ENCODE measurements around the gene DFFB. TPM values are rescaled to one million over a fixed set of nuclear protein-coding genes. Genes with fewer than 3 reads are reported as not detected.

DFFB gene
- total RNA-seq, 1 experiment from 2014 or later = 17.1 TPM

- intact Hi-C loops (cut with micrococcal nuclease) = no loop called here
- Histone ChIP-seq H2AFZ (ENCODE audit: low read length) (no peak overlapping the region), H3K36me3 (ENCODE audit: low read depth, low read length) (peaks cover 3% of the 10 kb centered on the region; the same call in 1 of the 2 replicates), H3K27ac (ENCODE audit: low read length) (no peak overlapping the region), H3K9ac (ENCODE audit: low read length) (no peak overlapping the region), H3K4me3 (ENCODE audit: low read length) (no peak overlapping the region), H3K9me2 (replicated peaks; ENCODE audit: low read length) (no peaks in the 10 kb centered on the region), H3F3A (ENCODE audit: low read length, unreplicated experiment) (no peaks in the 10 kb centered on the region), H3K4me2 (ENCODE audit: low read length) (no peak overlapping the region), H3K9me3 (ENCODE audit: low read length) (no peaks in the 10 kb centered on the region), H3K27me3 (ENCODE audit: low read length) (no peaks in the 10 kb centered on the region), H3K4me1 (ENCODE audit: insufficient read depth, low read length) (no peaks in the 10 kb centered on the region), H3K79me2 (ENCODE audit: low read length) (no peaks in the 10 kb centered on the region), H4K20me1 (ENCODE audit: low read length) (no peaks in the 10 kb centered on the region)
- no TSS peak for BruUV-seq (replicated peaks)
- TF ChIP-seq EZH2phosphoT487 (IDR thresholded peaks at IDR 0.05; ENCODE audit: borderline replicate concordance, low read length) (no peak), EZH2 (IDR thresholded peaks at IDR 0.05; ENCODE audit: low read length, unreplicated experiment) (no peak), CTCF (conservative IDR thresholded peaks at IDR 0.05; ENCODE audit: low read depth, low read length) (no peak)
- CTCF ChIA-PET = no interaction called here
- POLR2A ChIA-PET (ENCODE audit: unreplicated experiment) = no interaction called here
- no peak for ATAC-seq
- DNase-seq = no peak
Observed at GRCh38 chr1:3816331-3817137, 40.7 kb upstream of the DFFB start.

- ChIA-PET POLR2A (ENCODE audit: unreplicated experiment) (no interaction called here), CTCF (no interaction called here)
- ATAC-seq (no peak), DNase-seq (no peak)
- Histone ChIP-seq H3K36me3 (ENCODE audit: low read depth, low read length) (peaks cover 8% of the 10 kb centered on the region; the same call in 1 of the 2 replicates), H3K27ac (ENCODE audit: low read length) (no peak overlapping the region), H4K20me1 (ENCODE audit: low read length) (no peaks in the 10 kb centered on the region), H3K9me3 (ENCODE audit: low read length) (no peaks in the 10 kb centered on the region), H3K9ac (ENCODE audit: low read length) (no peak overlapping the region), H3K27me3 (ENCODE audit: low read length) (no peaks in the 10 kb centered on the region), H3K79me2 (ENCODE audit: low read length) (no peaks in the 10 kb centered on the region), H3K9me2 (replicated peaks; ENCODE audit: low read length) (no peaks in the 10 kb centered on the region), H3F3A (ENCODE audit: low read length, unreplicated experiment) (no peaks in the 10 kb centered on the region), H3K4me2 (ENCODE audit: low read length) (no peak overlapping the region), H2AFZ (ENCODE audit: low read length) (no peak overlapping the region), H3K4me3 (ENCODE audit: low read length) (no peak overlapping the region), H3K4me1 (ENCODE audit: insufficient read depth, low read length) (no peaks in the 10 kb centered on the region)
- BruUV-seq (replicated peaks) = no TSS peak
- intact Hi-C loops (cut with micrococcal nuclease) = no loop called here
- TF ChIP-seq EZH2phosphoT487 (IDR thresholded peaks at IDR 0.05; ENCODE audit: borderline replicate concordance, low read length) = no peak
- no peak for TF ChIP-seq CTCF (conservative IDR thresholded peaks at IDR 0.05; ENCODE audit: low read depth, low read length)
- no peak for TF ChIP-seq EZH2 (IDR thresholded peaks at IDR 0.05; ENCODE audit: low read length, unreplicated experiment)
Observed at GRCh38 chr1:3817138-3817740, 40.0 kb upstream of the DFFB start.
